ENCODE measurements around the gene MAPKAPK2.
"Not testable (repeated sequence)": the region's sequence is repeated elsewhere in the genome, so short reads cannot be mapped to it uniquely, and the experiment has no call there.

Gene MAPKAPK2

GRCh38 chr1:206684478-206685333 lies at the start of gene MAPKAPK2:
Gene MAPKAPK2 (plus strand): TSS chr1:206684905. CDS start chr1:206685230, 325 bp downstream.
- DNase-seq, result peak; percentile 80

DNA sequence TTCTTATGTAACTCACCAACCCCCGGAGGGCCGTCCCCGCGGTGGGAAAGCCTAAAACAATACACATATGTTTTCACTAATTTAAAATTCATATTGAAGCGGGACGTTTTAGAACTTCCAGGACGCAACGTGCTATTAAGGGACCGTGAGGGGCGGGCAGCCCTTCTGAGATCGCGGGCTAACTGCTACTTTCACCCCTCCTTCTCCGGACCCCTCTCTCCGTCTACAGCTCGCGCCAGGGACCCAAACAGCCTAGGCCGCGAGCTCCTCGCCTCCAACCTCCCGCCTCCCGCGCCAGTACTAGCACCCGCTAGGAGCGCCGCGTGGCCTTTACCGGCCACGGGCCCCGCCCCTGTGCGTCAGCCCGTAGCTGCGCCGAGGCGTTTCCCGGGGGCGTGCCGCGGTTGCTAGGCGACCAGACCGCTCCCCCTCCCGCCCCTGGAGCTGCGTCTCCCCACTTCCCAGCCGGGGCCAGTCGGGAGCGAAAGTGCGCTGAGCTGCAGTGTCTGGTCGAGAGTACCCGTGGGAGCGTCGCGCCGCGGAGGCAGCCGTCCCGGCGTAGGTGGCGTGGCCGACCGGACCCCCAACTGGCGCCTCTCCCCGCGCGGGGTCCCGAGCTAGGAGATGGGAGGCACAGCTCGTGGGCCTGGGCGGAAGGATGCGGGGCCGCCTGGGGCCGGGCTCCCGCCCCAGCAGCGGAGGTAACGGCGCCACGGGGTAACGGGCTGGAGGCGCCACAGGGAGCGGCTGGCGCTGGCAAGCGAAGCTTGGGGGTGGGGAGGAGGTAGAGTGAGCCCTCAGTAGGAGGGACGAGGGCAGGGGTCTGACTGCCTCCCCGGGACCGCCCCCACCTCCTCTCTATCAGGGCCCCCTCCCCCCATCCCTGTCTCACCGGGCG lies 49.4 kb upstream of the MAPKAPK2 start, which contains the start of gene DYRK3:
Gene DYRK3 (plus strand): TSS at position 457 of the 898 bp plus-strand sequence. CDS start 168 bp downstream, at position 625.
- peak; percentile 95 for DNase-seq

- no peak for DNase-seq
Observed at GRCh38 chr1:206635978-206636345, 48.7 kb upstream of the MAPKAPK2 start.

GRCh38 chr1:206636671-206637070 lies 48.0 kb upstream of the MAPKAPK2 start:
- no peak for DNase-seq

GRCh38 chr1:206637605-206638004 lies 47.1 kb upstream of the MAPKAPK2 start:
- DNase-seq, result no peak

- not testable (repeated sequence) for DNase-seq
Observed at GRCh38 chr1:206642074-206642473, 42.6 kb upstream of the MAPKAPK2 start.

GRCh38 chr1:206643118-206643698 lies 41.5 kb upstream of the MAPKAPK2 start:
- no peak for DNase-seq

GRCh38 chr1:206646504-206646903 lies 38.2 kb upstream of the MAPKAPK2 start:
- no peak for DNase-seq

GRCh38 chr1:206647224-206647623 lies 37.5 kb upstream of the MAPKAPK2 start:
- DNase-seq, result no peak

GRCh38 chr1:206649261-206649921 lies 35.3 kb upstream of the MAPKAPK2 start:
- no peak for DNase-seq

- DNase-seq, result no peak
Observed at GRCh38 chr1:206651014-206651413, 33.7 kb upstream of the MAPKAPK2 start.

DNA sequence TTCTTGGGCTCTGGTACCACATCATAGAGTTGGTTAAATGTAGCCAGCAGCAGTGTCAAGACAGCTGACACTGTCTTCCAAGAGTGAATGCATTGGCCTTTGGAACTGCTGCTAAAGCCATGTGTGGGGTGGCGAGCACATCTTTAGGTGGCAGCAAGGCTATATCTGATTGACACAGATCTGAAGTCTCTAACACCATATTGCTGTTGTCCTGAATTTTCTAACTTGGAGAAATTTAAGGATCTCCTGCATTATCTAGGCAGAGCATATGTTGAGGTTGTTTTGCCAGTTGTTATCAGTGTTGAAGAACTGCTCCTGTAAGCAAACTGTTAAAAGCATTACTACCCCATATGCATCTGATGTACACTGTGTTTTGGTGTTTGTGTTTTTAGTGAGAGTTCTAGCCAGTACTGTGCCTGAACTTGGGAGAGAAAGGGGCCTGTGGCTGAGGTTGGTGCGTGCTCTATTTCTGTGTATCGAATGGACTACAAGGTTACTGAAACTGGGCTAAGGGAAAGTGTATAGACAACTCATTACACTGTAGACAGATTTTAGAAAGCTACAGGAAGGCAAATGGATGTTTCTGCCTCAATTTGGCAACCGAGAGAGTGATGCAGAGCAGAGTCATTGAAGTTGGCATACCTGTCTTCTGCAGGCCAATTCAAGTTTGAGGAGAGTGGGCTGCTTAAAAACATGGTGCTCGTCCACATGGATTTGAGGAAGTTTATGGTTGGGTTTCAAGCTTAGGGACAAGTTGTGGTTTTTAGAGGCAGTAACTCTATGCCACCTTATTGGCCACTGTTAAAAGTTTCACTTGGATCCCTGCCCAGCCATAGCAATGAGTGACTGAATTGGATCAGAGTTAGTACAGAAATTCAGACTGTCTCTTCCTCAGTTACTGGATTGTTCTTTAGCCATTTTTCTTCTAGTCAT lies 32.5 kb upstream of the MAPKAPK2 start:
- no peak for DNase-seq

- no peak for DNase-seq
Observed at GRCh38 chr1:206653715-206654459, 30.8 kb upstream of the MAPKAPK2 start.

GRCh38 chr1:206654828-206655227 lies 29.9 kb upstream of the MAPKAPK2 start:
- DNase-seq, result no peak

- no peak for DNase-seq
Observed at GRCh38 chr1:206655471-206655882, 29.2 kb upstream of the MAPKAPK2 start.

- no peak for DNase-seq
Observed at GRCh38 chr1:206656936-206657335, 27.8 kb upstream of the MAPKAPK2 start.

- DNase-seq, result no peak
Observed at GRCh38 chr1:206657751-206658150, 27.0 kb upstream of the MAPKAPK2 start.

GRCh38 chr1:206658264-206658980 lies 26.3 kb upstream of the MAPKAPK2 start:
- peak; percentile 22 for DNase-seq

GRCh38 chr1:206658981-206659273 lies 25.8 kb upstream of the MAPKAPK2 start:
- no peak for DNase-seq

GRCh38 chr1:206660136-206660535 lies 24.6 kb upstream of the MAPKAPK2 start:
- DNase-seq, result no peak
